ENCODE results near the gene FAM181A. TPM values are rescaled to one million over a fixed set of nuclear protein-coding genes. Genes with fewer than 3 reads are reported as not detected.
A peak's percentile ranks its signal among the peaks of the same experiment; 100 is the strongest.

Gene FAM181A
- total and polyA plus RNA-seq, 2 donors (not counting 1 experiment from before 2014, with no cell fraction given), result not detected

DNA sequence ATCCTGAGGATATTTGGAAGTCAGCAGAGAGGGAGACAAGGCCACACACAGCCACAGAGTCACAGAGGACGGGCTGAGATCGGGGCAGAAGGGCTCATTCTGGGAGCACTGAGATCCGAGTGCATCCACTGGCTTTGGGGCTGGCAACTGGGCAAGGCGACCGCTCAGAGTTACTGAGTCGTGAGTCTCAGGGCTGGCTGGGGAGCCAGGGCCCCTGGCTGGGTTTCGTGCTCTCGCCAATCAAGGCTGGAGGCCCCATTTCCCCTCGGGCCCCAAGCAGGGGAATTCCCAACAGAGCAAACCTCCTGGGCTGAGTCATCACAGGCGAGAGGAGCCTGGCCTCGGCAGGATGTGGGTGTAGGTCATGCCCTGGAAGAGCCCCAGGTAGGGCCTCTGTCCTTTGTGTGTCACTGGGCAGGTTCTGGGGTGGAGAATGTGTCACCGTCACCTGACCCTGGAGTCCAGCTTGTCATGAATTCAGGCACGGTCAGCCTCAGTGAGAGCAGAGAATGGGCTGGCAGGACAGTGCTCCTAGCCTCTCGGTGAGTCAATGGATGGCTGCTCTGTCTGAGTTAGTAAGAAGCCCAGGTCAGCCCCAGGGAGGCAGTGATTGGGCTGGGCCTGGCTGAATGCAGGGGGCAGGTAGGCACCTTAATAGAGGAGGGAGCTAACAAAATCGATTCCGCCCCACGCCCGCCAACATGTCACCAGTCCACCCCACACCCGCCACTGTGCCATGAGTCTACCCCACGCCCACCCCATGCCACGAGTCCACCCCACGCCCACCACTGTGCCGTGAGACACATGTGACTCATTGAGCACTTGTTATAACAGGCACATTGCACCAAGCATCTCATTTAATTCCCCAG lies 32.3 kb downstream of the FAM181A start:
- Histone ChIP-seq H3K79me2 (ENCODE audit: control insufficient read depth, insufficient read depth, low read length) (peaks cover 6% of the 10 kb centered on the region), H3K27ac (ENCODE audit: low read length in 2 of 2) (peak overlapping the region; percentile 68 to 75), H3K36me3 (replicated peaks in 1 of 2; ENCODE audit: control extremely low read depth in 1 of 2, control insufficient read depth in 1 of 2, extremely low read depth in 1 of 2, insufficient read depth in 2 of 2, low read length in 1 of 2) (no peaks in the 10 kb centered on the region), H2AFZ (ENCODE audit: insufficient read depth, low read depth, low read length, poor library complexity, severe bottlenecking) (peak overlapping the region; percentile 23), H4K20me1 (ENCODE audit: control insufficient read depth, insufficient read depth, low read length, poor library complexity, severe bottlenecking) (no peaks in the 10 kb centered on the region), H3K4me2 (replicated peaks; ENCODE audit: low read depth, low read length, poor library complexity, severe bottlenecking) (peak overlapping the region; percentile 72), H3K4me1 (ENCODE audit: control insufficient read depth in 2 of 2, insufficient read depth in 2 of 2, low read length in 2 of 2) (peaks cover 96 to 97% of the 10 kb centered on the region in 2 donors), H3K9me3 (ENCODE audit: control extremely low read depth in 1 of 3, control insufficient read depth in 2 of 3, insufficient read depth in 1 of 3, low read length in 2 of 3) (no peaks in the 10 kb centered on the region), H3K4me3 (ENCODE audit: control extremely low read depth in 1 of 5, extremely low read depth in 1 of 5, insufficient read depth in 1 of 5, low read depth in 2 of 5, low read length in 4 of 5) (peak overlapping the region in 1 of 5 experiments; percentile 19), H3K27me3 (replicated peaks in 1 of 4; ENCODE audit: control extremely low read depth in 1 of 4, control insufficient read depth in 3 of 4, insufficient read depth in 4 of 4, low read length in 3 of 4) (no peaks in the 10 kb centered on the region), H3K9ac (ENCODE audit: low read length) (peak overlapping the region; percentile 36)
- ChIA-PET CTCF (interaction anchor here (1.0 to 37.7 kb wide), 4 partner anchors 11 to 42 kb away, joined by 4 to 1036 read pairs (median 62); no protein-coding TSS in a partner anchor), POLR2A (interaction anchor here (0.8 to 3.3 kb wide), 3 partner anchors 8 to 20 kb away, joined by 3 to 12 read pairs (median 10); no protein-coding TSS in a partner anchor)
- H3K4me3 Mint-ChIP-seq, result peak overlapping the region; percentile 78
- peaks cover 92% of the 10 kb centered on the region for H3K4me1 Mint-ChIP-seq
- intact Hi-C loops (cut with micrococcal nuclease), result loop anchor here (1.0 to 10.0 kb wide), 4 partner anchors 8 to 755 kb away; partner anchors contain the start of genes GON7 and UBR7
- 41% methylated on average over 23 of the region's 23 CpGs for WGBS (ENCODE audit: insufficient coverage)
- TF ChIP-seq, protein P1, sequence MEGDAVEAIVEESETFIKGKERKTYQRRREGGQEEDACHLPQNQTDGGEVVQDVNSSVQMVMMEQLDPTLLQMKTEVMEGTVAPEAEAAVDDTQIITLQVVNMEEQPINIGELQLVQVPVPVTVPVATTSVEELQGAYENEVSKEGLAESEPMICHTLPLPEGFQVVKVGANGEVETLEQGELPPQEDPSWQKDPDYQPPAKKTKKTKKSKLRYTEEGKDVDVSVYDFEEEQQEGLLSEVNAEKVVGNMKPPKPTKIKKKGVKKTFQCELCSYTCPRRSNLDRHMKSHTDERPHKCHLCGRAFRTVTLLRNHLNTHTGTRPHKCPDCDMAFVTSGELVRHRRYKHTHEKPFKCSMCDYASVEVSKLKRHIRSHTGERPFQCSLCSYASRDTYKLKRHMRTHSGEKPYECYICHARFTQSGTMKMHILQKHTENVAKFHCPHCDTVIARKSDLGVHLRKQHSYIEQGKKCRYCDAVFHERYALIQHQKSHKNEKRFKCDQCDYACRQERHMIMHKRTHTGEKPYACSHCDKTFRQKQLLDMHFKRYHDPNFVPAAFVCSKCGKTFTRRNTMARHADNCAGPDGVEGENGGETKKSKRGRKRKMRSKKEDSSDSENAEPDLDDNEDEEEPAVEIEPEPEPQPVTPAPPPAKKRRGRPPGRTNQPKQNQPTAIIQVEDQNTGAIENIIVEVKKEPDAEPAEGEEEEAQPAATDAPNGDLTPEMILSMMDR (IDR thresholded peaks at IDR 0.05), result no peak
- TF ChIP-seq EZH2 (IDR thresholded peaks at IDR 0.05; ENCODE audit: borderline replicate concordance, insufficient read depth, low read depth, low read length, poor library complexity, severe bottlenecking), result no peak
- H3K27ac Mint-ChIP-seq, result peak overlapping the region; percentile 95
- ATAC-seq (ENCODE audit: low read depth), result peak; percentile 71
- H3K9me3 Mint-ChIP-seq (ENCODE audit: insufficient read depth), result no peaks in the 10 kb centered on the region
- DNase-seq, result peak; percentile 92
- H3K27me3 Mint-ChIP-seq, result no peaks in the 10 kb centered on the region
